GM18909 (cell line): Measurements from ENCODE around the gene SHOX.
"Not testable (repeated sequence)": the region's sequence is repeated elsewhere in the genome, so short reads cannot be mapped to it uniquely, and the experiment has no call there.

Source experiments
- ATAC-seq: cut with Tn5 transposase; IDR thresholded peaks from one replicate; pipeline ENCODE4 v1.9.1; 2021; ENCODE audit warnings: mild to moderate bottlenecking; ENCODE audit not compliant: unreplicated experiment, poor library complexity

The SHOX gene

DNA sequence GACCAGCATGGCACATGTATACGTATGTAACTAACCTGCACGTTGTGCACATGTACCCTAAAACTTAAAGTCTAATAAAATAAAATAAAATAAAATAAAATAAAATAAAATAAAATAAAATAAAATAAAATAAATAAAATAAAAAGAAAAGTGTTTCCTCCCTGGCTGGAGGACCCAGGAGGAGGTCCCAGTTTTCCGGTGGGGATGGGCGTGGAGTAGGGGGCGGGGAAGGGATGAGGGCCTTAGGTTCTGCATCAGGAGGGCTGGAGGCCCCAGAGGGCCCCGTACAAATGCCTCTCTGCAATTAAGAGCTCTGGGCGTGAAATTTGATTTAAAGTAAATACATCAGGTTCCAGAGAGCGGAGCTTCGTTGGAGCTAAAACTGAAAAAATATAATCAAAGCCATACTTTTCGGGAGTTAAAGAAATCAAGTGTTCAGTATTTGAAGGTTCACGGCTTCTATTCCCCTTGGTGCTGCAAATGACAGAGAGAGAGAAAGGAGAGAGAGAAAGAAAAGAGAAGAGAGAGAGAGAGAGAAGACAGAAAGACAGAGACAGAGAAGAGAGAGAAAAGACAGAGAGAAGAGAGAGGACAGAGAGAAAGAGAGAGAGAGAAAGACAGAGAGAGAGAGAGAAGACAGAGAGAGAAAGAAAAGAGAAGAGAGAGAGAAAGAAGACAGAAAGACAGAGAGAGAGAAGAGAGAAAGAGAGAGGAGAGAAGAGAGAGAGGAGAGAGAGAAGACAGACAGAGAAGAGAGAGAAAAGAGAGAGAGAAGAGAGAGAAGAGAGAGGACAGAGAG is 8.7 kb upstream of the SHOX start:
- no peak for ATAC-seq

DNA sequence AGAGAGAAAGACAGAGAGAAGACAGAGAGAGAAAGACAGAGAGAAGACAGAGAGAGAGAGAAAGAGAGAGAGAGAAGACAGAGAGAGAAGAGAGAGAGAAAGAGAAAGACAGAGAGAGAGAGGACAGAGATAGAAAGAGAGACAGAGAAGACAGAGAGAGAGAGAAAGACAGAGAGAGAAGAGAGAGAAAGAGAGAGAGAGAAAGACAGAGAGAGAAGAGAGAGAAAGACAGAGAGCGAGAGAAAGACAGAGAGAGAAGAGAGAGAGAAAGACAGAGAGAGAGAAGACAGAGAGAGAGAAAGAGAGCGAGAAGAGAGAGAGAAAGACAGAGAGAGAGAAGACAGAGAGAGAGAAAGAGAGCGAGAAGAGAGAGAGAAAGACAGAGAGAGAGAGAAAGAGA is 7.8 kb upstream of the SHOX start:
- ATAC-seq, result not testable (repeated sequence)

DNA sequence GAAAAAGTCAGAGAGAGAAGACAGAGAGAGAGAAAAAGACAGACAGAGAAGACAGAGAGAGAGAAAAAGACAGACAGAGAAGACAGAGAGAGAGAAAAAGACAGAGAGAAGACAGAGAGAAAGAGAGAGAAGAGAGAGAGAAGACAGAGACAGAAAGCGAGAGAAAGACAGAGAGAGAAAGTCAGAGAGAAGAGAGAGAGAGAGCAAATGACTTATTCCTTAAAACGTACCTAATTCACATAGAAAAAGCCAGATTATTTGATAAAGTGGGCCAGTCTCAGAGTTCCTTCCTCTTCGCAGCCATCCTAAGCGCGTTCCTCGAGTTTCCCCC is 7.4 kb upstream of the SHOX start:
- no peak for ATAC-seq

DNA sequence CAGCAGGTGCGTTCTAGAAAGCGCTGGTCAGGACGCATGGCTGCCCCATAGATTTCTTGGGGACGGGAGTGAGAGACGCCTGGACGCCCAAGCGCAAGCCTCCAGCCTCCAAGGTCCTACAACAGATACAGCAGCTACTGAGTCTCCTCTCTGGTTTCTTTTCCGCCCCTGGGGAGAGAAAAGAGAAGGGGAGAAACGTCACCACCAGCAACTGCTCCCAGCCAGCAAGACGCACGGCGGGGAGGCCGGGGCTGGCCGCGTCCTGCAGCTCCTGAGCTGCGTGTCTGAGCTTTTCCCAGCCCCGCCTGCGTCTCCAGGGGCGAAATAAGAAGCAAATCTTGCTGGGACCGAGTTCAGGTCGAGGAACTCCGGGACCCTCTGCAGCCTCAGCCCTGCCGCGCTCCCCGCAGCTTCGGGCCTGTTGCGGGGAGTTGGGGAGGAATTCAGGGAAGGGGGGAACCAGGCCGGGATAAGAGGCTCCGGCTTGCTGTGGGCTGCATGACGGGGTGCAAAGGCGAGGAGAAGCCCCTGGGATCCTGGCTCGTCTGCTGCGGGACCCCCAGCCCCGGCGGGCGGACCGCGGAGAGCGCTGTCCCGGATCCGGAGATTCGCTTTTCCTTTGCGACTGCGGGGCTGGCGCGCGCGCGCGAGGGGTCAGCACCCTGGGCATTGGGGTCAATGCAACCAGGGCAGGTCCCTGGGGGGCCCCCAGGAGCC is 6.8 kb upstream of the SHOX start:
- no peak for ATAC-seq

DNA sequence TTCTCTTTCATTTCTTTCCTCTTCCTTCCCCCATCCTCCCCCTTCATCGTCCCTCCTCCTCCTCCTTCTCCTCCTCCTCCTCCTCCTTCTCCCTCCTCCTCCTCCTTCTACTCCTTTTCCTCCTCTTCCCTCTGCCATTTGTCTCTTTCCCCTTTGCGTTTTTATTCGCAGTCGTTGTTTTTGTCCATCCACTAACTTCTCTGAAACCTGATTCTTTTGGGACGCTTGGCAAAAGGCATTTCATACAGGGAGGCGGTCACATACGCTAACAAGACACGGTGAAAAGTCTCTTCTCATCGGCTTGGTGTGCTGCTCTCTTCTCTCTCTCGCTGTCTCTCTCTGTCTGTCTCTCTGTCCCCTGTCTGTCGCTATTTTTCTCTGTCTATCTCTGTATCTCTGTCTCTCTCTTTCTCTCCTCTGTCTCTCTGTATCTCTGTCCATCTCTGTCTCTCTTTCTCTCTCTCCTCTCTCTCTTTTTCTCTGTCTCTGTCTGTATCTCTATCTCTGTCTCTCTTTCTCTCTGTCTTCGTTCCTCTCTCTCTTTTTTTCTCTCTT is 5.4 kb upstream of the SHOX start:
- no peak for ATAC-seq

DNA sequence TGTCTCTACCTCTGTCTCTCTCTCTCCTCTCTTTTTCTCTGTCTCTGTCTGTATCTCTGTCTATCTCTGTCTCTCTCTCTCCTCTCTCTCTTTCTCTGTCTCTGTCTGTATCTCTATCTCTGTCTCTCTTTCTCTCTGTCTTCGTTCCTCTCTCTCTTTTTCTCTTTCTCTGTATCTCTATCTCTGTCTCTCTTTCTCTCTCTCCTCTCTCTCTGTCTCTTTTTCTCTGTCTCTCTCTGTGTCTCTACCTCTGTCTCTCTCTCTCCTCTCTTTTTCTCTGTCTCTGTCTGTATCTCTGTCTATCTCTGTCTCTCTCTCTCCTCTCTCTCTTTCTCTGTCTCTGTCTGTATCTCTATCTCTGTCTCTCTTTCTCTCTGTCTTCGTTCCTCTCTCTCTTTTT is 4.5 kb upstream of the SHOX start:
- not testable (repeated sequence) for ATAC-seq

DNA sequence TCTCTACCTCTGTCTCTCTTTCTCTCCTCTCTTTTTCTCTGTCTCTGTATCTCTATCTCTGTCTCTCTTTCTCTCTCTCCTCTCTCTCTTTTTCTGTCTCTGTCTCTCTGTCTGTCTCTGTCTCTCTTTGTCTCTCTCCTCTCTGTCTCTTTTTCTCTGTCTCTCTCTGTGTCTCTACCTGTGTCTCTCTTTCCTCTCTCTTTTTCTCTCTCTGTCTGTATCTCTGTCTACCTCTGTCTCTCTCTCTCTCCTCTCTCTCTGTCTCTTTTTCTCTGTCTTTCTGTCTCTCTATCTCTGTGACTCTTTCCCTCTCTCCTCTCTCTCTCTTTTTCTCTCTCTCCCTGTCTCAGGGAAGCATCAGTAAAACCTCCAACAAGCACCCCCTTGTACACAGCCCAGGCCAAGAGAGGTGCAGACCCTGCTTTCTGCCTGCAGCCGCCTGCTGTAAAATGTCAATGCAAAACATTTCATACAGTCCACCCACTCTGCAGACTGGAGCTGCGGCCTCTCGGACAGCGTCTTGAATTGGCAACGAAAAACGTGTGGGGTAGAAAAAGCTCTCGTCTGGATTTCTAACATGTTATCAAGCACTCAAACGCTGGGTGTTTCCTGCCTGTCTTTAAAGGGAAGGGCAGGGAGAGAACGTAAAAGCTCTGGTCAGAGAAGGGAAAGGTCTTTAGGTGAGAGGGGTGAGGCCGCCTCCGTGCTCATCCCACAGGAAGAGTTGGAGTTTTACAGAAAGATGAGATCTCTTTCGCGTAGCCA is 3.7 kb upstream of the SHOX start:
- ATAC-seq, result no peak

DNA sequence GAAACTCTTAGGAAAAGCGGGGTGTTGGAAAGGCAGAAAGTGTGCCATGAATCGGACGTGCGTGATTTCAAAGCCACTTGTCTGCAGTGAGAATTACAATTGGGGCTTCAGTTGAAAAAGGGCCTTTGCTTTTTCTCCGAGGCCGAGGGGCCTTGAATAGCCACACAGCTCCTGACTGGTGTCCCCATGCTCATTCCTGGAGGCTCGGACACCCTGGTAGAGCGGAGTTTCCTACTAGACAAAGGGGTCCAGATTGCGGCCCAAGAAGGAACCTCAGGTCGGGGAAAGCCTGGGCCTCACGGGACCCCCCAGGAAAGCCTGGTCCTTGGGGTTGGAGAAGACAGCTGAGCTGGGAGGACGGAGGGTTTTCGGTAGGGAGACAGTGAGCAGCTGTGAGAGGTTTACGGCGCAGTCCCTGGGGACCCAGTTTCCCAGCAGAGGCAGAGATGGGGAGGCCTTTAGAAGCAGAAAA is 3.0 kb upstream of the SHOX start:
- ATAC-seq, result no peak

DNA sequence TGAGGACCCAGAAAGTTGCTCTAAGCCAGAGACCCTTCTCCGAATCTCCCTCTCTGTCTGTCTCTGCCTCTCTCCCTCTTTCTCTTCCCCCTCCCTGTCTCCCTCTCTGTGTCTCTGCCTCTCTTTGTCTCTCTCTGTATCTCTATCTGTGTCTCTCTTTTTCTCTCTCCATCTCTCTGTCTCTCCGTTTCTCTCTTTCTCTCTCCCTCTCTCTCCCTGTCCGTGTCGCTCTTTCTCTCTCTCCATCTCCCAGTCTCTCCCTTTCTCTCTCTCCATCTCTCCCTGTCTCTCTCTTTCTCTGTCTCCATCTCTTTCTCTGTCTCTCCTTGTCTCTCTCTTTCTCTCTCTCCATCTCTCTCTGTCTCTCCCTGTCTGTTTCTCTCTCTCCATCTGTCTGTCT is 2.6 kb upstream of the SHOX start:
- no peak for ATAC-seq

DNA sequence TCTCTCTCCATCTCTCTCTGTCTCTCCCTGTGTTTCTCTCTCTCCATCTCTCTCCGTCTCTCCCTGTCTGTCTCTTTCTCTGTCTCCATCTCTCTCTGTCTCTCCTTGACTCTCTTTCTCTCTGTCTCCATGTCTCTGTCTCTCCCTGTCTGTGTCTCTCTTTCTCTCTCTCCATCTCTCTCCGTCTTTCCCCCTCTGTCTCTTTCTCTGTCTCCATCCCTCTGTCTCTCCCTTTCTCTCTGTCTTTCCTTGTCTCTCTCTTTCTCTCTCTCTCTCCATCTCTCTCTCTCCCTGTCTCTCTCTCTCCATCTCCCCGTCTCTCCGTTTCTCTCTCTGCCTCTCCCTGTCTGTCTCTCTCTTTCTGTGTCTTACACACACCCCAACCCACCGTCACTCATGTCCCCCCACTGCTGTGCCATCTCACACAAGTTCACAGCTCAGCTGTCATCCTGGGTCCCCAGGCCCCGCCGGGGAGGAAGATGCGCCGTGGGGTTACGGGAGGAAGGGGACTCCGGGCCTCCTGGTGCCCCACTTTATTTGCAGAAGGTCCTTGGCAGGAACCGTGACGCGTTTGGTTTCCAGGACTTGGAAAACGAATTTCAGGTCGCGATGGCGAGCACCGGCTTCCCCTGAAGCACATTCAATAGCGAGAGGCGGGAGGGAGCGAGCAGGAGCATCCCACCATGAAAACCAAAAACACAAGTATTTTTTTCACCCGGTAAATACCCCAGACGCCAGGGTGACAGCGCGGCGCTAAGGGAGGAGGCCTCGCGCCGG is 1.2 kb upstream of the SHOX start:
- ATAC-seq, result no peak

DNA sequence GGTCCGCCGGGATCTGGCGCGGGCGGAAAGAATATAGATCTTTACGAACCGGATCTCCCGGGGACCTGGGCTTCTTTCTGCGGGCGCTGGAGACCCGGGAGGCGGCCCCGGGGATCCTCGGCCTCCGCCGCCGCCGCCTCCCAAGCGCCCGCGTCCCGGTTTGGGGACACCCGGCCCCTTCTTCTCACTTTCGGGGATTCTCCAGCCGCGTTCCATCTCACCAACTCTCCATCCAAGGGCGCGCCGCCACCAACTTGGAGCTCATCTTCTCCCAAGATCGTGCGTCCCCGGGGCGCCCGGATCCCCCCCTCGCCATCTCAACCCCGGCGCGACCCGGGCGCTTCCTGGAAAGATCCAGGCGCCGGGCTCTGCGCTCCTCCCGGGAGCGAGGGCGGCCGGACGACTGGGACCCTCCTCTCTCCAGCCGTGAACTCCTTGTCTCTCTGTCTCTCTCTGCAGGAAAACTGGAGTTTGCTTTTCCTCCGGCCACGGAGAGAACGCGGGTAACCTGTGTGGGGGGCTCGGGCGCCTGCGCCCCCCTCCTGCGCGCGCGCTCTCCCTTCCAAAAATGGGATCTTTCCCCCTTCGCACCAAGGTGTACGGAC is 482 bp upstream of the SHOX start:
- ATAC-seq, result no peak

DNA sequence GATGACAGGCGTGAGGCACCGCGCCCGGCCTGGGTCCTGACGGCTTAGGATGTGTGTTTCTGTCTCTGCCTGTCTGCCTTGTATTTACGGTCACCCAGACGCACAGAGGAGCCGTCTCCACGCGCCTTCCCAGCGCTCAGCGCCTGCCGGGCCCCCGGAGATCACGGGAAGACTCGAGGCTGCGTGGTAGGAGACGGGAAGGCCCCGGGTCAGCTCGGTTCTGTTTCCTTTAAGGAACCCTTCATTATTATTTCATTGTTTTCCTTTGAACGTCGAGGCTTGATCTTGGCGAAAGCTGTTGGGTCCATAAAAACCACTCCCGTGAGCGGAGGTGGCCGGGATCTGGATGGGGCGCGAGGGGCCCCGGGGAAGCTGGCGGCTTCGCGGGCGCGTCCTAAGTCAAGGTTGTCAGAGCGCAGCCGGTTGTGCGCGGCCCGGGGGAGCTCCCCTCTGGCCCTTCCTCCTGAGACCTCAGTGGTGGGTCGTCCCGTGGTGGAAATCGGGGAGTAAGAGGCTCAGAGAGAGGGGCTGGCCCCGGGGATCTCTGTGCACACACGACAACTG is 1.3 kb downstream of the SHOX start:
- ATAC-seq, result no peak

DNA sequence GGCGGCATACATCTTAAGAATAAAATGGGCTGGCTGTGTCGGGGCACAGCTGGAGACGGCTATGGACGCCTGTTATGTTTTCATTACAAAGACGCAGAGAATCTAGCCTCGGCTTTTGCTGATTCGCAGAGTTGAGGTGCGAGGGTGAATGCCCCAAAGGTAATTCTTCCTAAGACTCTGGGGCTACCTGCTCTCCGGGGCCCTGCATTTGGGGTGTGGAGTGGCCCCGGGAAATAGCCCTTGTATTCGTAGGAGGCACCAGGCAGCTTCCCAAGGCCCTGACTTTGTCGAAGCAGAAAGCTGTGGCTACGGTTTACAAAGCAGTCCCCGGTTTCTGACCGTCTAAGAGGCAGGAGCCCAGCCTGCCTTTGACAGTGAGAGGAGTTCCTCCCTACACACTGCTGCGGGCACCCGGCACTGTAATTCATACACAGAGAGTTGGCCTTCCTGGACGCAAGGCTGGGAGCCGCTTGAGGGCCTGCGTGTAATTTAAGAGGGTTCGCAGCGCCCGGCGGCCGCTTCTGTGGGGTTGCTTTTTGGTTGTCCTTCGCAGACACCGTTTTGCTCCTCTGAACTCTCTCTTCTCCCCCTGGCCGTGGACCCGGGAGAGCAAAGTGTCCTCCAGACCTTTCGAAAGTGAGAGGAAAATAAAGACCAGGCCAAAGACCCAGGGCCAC is 1.9 kb downstream of the SHOX start:
- ATAC-seq, result no peak

DNA sequence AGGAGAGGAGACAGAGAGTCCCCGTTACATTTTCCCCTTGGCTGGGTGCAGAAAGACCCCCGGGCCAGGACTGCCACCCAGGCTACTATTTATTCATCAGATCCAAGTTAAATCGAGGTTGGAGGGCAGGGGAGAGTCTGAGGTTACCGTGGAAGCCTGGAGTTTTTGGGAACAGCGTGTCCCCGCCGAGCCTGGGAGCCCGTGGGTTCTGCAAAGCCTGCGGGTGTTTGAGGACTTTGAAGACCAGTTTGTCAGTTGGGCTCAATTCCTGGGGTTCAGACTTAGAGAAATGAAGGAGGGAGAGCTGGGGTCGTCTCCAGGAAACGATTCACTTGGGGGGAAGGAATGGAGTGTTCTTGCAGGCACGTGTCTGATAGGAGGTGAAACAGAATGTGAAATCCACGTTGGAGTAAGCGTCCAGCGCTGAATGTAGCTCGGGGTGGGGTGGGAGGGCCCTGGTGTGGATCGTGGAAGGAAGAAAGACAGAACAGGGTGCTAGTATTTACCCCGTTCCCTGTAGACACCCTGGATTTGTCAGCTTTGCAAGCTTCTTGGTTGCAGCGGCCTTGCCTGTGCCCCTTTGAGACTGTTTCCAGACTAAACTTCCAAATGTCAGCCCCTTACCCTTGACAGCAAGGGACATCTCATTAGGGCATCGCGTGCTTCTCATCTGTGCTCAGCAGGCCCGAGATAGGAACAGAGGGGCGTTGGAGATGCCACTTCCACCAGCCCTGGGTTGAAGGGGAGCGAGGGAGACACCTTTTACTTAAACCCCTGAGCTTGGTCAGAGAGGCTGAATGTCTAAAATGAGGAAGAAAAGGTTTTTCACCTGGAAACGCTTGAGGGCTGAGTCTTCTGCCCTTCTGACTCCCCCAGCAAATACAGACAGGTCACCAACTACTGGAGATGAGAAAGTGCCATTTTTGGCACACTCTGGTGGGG is 2.7 kb downstream of the SHOX start:
- no peak for ATAC-seq

DNA sequence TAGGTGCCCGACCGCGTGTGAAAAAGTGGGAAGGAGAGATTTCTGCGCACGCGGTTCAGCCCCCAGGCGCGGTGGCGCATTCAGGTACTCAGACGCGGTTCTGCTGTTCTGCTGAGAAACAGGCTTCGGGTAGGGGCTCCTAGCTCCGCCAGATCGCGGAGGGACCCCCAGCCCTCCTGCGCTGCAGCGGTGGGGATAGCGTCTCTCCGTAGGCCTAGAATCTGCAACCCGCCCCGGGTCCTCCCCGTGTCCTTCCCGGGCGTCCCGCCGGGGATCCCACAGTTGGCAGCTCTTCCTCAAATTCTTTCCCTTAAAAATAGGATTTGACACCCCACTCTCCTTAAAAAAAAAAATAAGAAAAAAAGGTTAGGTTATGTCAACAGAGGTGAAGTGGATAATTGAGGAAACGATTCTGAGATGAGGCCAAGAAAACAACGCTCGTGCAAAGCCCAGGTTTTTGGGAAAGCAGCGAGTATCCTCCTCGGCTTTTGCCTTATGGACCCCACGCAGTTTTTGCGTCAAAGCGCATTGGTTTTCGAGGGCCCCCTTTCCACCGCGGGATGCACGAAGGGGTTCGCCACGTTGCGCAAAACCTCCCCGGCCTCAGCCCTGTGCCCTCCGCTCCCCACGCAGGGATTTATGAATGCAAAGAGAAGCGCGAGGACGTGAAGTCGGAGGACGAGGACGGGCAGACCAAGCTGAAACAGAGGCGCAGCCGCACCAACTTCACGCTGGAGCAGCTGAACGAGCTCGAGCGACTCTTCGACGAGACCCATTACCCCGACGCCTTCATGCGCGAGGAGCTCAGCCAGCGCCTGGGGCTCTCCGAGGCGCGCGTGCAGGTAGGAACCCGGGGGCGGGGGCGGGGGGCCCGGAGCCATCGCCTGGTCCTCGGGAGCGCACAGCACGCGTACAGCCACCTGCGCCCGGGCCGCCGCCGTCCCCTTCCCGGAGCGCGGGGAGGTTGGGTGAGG is 3.7 kb downstream of the SHOX start:
- ATAC-seq, result no peak

DNA sequence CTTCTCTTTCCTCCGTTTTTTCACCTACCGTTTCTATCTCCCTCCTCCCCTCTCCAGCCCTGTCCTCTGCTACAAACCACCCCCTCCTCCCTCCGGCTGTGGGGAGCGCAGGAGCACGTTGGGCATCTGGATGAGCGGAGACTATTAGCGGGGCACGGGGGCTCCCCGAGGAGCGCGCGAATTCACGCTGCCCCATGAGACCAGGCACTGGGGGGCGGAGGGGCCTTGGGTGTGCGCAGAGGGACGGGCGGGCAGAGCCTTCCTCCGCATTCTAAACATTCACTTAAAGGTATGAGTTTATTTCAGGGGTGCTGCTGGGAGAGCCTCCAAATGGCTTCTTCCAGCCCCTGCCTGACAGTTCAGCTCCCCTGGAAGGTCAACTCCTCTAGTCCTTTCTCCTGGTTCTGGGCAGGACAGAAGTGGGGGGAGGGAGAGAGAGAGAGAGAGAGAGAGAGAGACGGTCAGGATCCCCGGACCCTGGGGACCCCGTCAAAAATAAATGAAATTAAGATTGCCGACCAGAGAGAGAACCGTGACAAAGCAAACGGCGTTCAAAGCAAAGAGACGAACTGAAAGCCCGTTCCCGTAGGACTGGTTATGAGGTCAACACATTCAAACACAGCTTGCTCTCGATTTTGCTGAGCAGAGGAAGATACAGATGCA is 5.0 kb downstream of the SHOX start:
- no peak for ATAC-seq
